DMS153 treated with DMSO at 0.1 percent for 48 hours (cell line): ENCODE data around the gene IL18.
"Not testable (repeated sequence)": the region's sequence is repeated elsewhere in the genome, so short reads cannot be mapped to it uniquely, and the experiment has no call there.

Experiments
- DNase-seq: peaks from one replicate; lab custom pipeline; 2025; ENCODE audit not compliant: unreplicated experiment; lab: John Stamatoyannopoulos, UW

Gene IL18

GRCh38 chr11:112172362-112172994 is 8.6 kb upstream of the IL18 start:
- DNase-seq: no peak

DNA sequence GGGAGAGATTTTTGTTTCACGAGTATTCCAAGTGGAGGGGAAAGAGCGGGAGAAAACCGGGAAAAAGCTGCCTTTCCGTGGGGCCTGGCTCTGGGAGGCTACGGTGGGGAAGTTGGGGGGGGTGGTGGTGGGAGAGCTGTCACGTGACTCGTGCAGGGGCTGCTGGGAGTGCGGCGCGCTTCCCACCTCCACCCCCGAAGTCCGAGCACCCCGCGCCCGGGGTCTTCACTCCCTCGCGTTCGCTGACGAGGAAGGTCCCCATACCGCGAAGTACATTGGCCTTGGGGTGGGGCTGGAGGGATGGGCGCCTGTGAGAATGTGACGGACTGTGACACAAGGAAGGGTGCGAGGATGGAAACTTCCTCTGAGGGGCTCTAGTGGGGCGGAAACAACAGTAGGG is 3.3 kb upstream of the IL18 start, which contains the start of gene TEX12:
TEX12 (plus strand) TSS at position 228 of the 400 bp plus-strand sequence. CDS start 1,897 bp downstream, outside the sequence.
- DNase-seq: no peak

GRCh38 chr11:112166562-112166961 is 2.7 kb upstream of the IL18 start:
- no peak for DNase-seq

- no peak for DNase-seq
These were observed 1.2 kb upstream of the IL18 start for GRCh38 chr11:112165049-112165448.

DNA sequence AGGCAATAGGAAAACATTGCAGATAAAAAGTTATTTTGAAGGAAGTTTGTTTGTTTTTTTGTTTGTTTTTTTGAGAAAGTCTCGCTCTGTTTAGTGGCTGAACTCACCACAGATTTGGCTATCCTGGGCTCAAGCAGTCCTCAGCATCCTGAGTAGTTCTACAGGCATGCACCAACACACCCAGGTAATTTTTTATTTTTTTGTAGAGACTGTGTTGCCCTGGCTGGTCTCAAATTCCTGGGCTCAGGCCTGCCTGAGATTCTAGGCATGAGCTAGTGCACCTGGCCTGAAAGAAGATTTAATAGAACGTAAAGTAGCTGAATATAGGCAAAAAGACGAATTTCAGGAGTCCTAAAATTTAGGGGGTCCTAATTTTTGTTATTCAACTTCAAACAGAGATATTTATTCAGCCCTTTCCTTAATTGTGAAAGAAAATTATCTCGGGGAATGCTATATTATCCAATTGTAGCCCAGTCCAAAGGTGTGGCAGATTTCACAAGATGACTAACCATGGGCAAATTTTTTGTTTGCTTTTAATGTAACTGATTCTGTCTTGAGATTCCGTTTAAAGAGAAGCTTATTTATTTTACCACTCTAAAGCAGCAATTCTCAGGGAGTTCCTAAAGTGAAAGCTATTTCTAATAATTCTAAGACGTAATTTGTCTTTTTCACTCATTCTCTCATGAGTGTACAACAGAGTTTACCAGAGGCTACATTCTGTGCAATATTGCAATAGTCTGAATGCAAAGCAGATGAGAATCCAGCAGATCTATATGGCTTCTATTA is 940 bp downstream of the IL18 start:
- no peak for DNase-seq

- DNase-seq: not testable (repeated sequence)
These were observed 1.7 kb downstream of the IL18 start for GRCh38 chr11:112162200-112162599.

DNA sequence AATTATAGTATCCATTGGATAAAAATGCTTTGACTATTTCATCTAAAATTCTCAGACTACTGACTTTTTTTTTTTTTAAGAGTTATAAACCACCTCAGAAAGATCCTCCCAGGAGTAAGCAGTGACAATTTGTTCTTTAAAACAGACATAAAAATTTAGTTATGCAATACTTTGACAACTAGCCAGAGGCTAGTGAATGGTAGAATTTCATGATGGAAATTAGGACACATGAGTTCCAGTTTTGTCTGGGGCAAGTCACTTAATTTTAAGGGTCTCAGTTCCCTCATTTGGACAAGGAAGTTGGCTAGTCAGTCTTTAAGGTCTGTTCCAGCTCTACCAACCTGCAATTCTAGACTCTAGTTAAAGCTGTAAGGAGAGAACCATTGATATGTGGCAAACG is 2.9 kb downstream of the IL18 start:
- no peak for DNase-seq

GRCh38 chr11:112160091-112160848 is 3.6 kb downstream of the IL18 start:
- DNase-seq: no peak

- DNase-seq: no peak
These were observed 4.5 kb downstream of the IL18 start for GRCh38 chr11:112159098-112160065.

GRCh38 chr11:112156956-112157766 is 6.7 kb downstream of the IL18 start:
- no peak for DNase-seq

DNA sequence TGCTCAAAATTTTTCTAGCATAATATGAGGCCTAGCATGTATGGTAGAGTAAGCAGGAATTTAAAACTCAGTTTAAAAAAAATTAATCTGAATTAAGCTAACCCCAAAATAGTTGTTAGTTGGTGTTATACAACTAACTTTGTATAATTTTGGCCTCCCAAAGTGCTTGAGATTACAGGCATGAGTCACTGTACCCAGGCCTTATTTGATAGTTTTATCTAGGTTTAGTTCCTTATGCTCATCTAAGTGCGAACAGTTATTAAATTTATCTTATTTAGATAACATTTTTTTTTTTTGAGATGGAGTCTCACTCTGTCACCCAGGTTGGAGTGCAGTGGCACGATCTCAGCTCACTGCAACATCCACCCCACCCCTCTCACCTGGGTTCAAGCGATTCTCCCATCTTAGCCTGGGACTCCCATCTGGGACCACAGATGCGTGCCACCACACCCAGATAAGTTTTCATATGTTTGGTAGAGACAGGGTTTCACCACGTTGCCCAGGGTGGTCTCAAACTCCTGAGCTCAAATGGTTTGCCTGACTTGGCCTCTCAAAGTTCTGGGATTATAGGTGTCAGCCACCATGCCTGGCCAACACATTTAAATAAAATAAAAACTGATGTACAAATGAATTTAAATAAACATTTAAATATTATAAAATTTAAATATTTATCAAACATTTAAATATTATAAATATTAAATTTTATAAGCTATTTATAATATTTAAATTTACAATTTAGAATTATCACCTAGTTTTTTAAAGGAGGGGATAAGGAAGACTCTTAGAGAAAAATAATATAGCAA is 7.5 kb downstream of the IL18 start:
- DNase-seq: no peak

DNA sequence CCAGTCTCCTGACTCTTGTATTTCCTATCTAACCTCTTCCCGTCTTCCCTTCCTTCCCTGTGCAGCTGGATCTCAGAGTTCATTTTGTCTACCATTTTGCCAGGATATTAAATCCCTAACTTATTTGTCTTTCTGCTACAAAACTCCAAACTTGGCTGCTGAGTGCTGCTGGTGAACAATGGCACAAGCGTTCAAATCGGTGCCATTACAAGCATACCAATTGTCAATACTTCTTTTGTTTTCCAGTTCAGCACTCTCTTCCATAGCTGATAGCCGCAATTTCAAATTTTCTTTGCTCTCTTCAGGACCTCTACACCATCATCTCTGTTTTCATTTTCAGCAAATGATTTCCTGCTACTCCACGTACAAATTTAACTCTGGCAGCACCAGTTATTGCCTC is 13.4 kb downstream of the IL18 start:
- DNase-seq: no peak

DNA sequence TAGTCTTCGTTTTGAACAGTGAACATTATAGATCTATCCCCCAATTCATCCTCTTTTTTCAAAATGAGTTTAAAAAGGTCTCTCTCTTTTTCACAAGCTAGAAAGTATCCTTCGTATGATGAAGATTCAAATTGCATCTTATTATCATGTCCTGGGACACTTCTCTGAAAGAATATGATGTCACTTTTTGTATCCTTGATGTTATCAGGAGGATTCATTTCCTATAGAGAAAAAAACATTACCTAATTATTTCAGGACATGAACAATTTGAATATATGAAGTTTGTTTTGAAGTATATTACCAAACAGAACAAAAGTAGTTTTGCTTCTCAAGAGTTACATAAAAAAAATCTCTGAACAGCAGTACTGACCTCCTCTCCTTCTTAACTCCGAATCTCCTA is 20.3 kb downstream of the IL18 start:
- DNase-seq: no peak

DNA sequence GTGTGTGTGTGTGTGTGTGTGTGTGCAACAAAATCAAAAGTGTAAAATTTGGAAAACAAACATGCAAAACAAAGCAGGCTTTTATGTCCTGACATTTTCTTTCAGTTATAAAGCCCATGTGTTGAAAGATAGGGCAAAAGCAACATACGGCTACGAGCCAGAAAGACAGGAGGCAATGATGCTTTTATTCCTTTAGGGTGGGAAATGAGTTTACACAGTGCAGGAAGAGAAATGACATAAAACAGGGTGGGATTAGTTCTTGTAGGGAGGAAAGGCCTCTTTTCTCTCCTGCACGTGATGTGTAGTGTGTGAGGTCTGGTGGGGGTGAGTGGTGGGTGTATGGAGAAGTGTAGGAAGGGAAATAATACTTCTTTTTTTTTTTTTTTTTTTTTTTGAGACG is 29.4 kb downstream of the IL18 start:
- DNase-seq: no peak

DNA sequence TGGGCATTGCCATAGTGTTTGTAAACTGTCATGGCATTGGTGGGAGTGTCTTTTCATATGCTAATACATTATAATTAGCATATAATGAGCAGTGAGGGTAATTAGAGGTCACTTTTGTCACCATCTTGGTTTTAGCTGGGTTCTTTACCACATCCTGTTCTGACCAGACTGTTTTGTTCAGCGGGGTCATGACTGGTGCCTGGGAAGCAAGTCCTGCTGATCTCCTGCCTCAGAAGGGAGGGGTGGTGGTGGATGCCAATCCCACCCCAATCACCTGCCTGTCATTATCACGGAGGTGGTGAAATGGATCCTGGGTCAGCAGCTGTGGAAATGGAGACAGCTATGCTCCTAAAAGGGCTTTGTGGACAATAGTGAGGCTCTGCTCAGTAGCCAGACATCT is 31.2 kb downstream of the IL18 start:
- DNase-seq: no peak

DNA sequence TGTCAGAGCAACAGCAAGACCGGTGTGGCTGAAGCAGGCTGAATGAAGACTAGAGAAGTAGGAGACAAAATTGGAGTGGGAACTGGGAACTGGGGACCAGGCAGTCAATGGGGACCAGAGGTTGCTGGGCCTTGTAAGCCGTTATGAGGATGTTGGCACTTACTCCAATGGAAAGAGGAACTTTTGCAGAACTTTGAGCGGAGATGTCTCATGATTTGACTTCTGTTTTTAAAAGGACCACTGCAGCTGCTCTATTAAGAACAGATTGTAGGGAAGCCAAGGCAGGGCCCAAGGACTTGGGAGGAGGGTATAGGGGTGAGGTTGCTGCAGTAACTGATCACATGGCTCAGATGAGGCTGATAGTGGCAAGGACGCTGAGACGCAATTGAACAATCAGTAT is 34.2 kb downstream of the IL18 start:
- DNase-seq: no peak

- peak; percentile 90 for DNase-seq
These were observed 35.3 kb downstream of the IL18 start for GRCh38 chr11:112128483-112129121.

DNA sequence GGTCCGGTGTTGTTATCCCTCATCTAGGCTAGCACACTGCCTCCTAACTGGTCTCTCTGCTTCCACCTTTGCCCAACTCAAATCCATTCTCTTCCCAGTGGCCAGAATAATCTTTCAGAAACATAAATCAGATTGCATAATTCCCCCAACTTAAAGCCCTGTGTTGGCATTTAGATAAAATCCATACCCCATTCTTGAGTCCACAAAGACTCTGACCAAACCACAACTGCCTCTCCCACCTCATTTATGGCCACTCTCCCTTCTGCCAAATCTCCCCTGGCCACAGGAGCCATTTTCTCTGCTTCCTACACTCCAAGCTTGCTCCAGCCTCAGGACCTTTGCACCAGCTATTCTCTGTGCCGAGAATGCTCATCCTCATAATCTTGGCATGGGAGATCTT is 36.8 kb downstream of the IL18 start:
- no peak for DNase-seq

DNA sequence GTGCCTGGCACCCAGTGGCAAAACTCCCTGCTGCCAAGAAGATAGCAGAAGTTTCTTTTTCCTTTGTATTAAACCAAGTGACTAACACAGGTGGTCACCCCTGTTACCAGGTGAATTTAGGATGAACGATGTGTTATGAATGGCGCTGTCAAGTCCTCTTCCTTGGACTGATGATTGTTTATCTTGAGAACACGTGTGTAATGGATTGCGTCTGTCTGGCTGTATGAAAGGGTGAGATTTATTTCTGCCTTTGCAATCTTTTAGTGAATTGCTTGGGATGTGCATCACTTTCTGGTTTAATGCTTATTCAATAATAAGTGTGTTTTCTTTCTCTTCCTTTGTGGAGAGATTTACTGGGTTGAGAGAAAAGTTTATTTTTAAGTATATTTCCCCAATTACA is 40.8 kb downstream of the IL18 start:
- no peak for DNase-seq
